ENCODE measurements around the gene ZNF292. TPM values are rescaled to one million over a fixed set of nuclear protein-coding genes. Genes with fewer than 3 reads are reported as not detected.

ZNF292 gene
- total RNA-seq, 2 donors from 2014 or later: 31.5 to 46.8 TPM

DNA sequence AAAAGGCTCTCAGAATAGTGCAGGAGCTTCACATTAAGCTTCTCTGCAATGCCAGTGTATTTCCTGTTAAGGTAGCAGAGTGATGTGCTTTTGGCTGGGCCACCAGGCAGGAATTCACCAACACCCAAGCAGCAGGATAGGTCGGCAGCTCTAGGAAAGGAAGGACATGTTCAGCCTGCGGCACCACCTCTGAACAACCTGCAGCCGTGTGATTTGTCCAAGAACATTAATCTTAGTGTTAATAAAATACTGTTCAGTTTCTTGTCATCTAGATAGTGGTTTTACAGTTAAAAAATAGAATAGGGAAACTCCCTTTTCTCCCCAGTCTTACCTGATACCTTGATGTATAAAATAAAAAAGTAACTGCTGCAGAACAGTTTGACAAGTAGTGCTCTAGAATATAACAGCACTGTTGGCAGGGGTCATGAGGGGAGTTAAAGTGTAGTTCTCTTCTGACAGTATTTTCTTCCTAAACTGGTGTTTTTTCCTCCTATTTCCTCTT is 18.8 kb downstream of the ZNF292 start:
- DNase-seq (ENCODE audit: low spot score): no peak
- no peak for TF ChIP-seq CTCF (IDR thresholded peaks at IDR 0.05)
- no peak overlapping the region for H3K27ac ChIP-seq
- no peaks in the 10 kb centered on the region for H3K27me3 ChIP-seq (replicated peaks; ENCODE audit: insufficient read depth)
- no peaks in the 10 kb centered on the region for H3K9me3 ChIP-seq
- H3K4me1 ChIP-seq (ENCODE audit: control insufficient read depth in 1 of 2, low read depth in 2 of 2): peaks cover 24 to 36% of the 10 kb centered on the region in 2 donors
- no peak overlapping the region for H3K4me3 ChIP-seq
- H3K36me3 ChIP-seq: no peaks in the 10 kb centered on the region
- ATAC-seq (ENCODE audit: insufficient number of reproducible peaks, low FRiP score, low read depth): no peak

- Histone ChIP-seq H3K4me3 (no peak overlapping the region), H3K36me3 (no peaks in the 10 kb centered on the region), H3K9me3 (no peaks in the 10 kb centered on the region), H3K4me1 (ENCODE audit: control insufficient read depth in 1 of 2, low read depth in 2 of 2) (peaks cover 12 to 19% of the 10 kb centered on the region in 2 donors), H3K27me3 (replicated peaks; ENCODE audit: insufficient read depth) (no peaks in the 10 kb centered on the region), H3K27ac (no peak overlapping the region)
- DNase-seq (ENCODE audit: low spot score): no peak
- no peak for ATAC-seq (ENCODE audit: insufficient number of reproducible peaks, low FRiP score, low read depth)
- no peak for TF ChIP-seq CTCF (IDR thresholded peaks at IDR 0.05)
Measured at GRCh38 chr6:87176493-87176892, 21.1 kb downstream of the ZNF292 start.

GRCh38 chr6:87180105-87180728 is 24.9 kb downstream of the ZNF292 start:
- ATAC-seq (ENCODE audit: insufficient number of reproducible peaks, low FRiP score, low read depth): no peak
- peaks cover 0 to 4% of the 10 kb centered on the region in 2 donors for H3K4me1 ChIP-seq (ENCODE audit: control insufficient read depth in 1 of 2, low read depth in 2 of 2)
- H3K27me3 ChIP-seq (replicated peaks; ENCODE audit: insufficient read depth): no peaks in the 10 kb centered on the region
- H3K4me3 ChIP-seq: no peak overlapping the region
- H3K36me3 ChIP-seq: no peaks in the 10 kb centered on the region
- no peaks in the 10 kb centered on the region for H3K9me3 ChIP-seq
- no peak for DNase-seq (ENCODE audit: low spot score)
- no peak overlapping the region for H3K27ac ChIP-seq
- TF ChIP-seq CTCF (IDR thresholded peaks at IDR 0.05): no peak

GRCh38 chr6:87181903-87182302 is 26.5 kb downstream of the ZNF292 start:
- no peak for TF ChIP-seq CTCF (IDR thresholded peaks at IDR 0.05)
- no peak for ATAC-seq (ENCODE audit: insufficient number of reproducible peaks, low FRiP score, low read depth)
- Histone ChIP-seq H3K27ac (no peak overlapping the region), H3K4me1 (ENCODE audit: control insufficient read depth in 1 of 2, low read depth in 2 of 2) (peaks cover 0 to 4% of the 10 kb centered on the region in 2 donors), H3K36me3 (no peaks in the 10 kb centered on the region), H3K9me3 (no peaks in the 10 kb centered on the region), H3K27me3 (replicated peaks; ENCODE audit: insufficient read depth) (no peaks in the 10 kb centered on the region), H3K4me3 (no peak overlapping the region)
- no peak for DNase-seq (ENCODE audit: low spot score)

- ATAC-seq (ENCODE audit: insufficient number of reproducible peaks, low FRiP score, low read depth) (no peak), DNase-seq (ENCODE audit: low spot score) (no peak)
- Histone ChIP-seq H3K9me3 (no peaks in the 10 kb centered on the region), H3K36me3 (no peaks in the 10 kb centered on the region), H3K4me3 (no peak overlapping the region), H3K4me1 (ENCODE audit: control insufficient read depth in 1 of 2, low read depth in 2 of 2) (peaks cover 0 to 4% of the 10 kb centered on the region in 2 donors), H3K27ac (no peak overlapping the region), H3K27me3 (replicated peaks; ENCODE audit: insufficient read depth) (no peaks in the 10 kb centered on the region)
- TF ChIP-seq CTCF (IDR thresholded peaks at IDR 0.05): no peak
Measured at GRCh38 chr6:87182321-87182720, 27.0 kb downstream of the ZNF292 start.

All from thoracic aorta (tissue), 2 donors.